GM18867 (cell line): ENCODE results near the gene B3GNT2.
"Not testable (repeated sequence)": the region's sequence is repeated elsewhere in the genome, so short reads cannot be mapped to it uniquely, and the experiment has no call there.

Experiments
- ATAC-seq: cut with Tn5 transposase; IDR thresholded peaks from one replicate; pipeline ENCODE4 v1.9.1; 2021; ENCODE audit warnings: mild to moderate bottlenecking, moderate library complexity; ENCODE audit not compliant: unreplicated experiment

The B3GNT2 gene

DNA sequence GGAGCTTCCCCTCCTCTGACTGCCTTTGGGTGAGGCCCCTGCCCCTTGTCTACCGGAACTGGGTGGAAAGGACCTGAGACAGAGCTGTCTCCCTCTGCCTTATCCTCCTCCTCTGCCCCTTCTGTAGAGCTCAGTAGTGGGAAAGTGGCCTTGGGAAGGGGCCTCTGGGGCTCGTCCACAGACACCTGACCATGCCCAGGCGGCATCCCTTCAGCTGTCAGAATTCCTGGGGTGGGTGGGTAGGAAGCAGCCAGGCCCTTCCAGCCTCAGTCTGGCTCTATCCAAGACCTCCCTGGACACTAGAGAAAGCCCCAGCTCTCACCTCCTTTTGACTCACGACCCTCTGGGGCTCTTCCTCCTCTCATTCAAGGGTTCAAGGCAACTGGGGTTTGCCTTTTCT lies 35.6 kb downstream of the B3GNT2 start:
- no peak for ATAC-seq

DNA sequence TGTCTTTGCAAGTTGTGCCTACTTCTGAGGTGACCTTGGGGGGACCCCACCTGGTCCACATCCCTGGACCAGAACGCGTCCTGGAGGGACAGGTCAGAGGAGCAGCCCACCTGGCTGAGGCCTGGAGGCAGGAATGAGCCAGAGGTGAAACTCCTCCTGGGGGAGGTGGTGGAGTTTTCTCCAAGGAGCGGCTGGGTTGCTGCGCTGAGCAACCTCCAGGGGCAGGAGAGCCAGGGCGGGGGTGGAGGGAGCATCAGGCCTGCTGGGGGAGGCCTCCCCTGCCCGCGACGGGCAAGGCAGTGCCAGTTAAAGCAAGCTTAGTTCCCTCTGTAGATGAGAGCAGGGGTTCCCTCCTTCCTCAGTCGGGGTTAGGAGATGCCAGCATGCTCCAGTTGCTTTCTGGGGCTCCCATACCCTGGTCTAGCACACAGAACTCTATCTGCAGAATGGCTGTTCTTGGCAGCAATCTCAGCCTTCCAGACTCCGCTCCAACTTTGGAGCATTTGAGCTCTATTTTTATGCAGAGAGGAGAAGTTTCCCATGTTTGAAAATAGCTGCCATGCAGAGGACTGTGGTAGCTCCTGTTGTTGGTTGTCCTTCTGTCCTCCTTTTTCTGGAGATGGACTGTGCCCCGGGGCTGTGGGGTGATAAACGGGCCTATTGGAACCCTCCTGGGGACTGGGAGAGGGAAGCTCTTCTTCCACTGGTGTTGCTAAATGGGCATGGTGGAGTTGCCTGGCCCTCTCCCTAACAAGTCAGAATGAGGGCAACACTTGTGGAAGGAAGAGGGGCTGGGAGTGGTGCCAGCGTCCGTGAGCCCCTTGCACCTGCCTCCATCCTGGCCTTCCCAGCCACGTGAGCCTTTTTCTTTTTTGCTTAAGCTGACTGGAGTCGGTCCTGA lies 39.1 kb downstream of the B3GNT2 start:
- ATAC-seq = no peak

DNA sequence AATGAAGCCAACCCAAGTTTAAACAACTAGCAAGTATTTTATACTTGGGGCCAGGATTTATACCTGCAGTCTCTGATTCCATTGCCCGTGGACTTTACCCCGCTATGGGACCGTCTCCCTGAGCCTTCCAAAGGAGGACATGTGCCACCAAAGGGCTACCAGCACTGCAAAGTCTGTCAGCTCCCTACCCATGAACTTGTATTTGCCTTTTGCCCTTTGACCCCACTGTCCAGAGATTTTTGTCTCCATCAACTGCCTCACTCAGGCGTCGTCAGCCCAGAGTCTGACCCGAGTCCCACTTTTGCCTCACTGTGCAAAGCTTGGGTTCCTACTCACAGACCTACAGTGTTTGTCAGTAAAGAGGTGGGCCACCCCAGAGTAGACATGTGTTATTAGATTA lies 40.6 kb downstream of the B3GNT2 start:
- no peak for ATAC-seq

DNA sequence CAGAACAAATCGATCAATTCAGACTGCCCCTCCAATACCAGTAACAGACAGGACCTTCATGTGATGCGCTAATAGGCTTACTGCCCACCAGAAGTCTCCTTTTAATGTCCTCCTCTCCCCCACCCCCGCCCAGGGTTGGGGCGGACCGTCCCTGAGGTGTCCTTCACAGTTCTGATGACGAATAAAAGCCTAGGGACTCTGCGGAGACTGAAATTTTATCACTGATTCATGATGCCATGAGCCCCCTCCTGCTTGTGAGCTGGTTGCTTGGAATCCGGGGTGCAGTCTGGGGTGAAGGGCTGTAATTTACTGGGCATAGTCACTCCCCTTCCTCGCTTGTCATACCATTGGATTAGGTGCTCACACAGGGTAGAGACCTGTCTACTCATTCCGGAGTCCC lies 42.3 kb downstream of the B3GNT2 start:
- no peak for ATAC-seq

DNA sequence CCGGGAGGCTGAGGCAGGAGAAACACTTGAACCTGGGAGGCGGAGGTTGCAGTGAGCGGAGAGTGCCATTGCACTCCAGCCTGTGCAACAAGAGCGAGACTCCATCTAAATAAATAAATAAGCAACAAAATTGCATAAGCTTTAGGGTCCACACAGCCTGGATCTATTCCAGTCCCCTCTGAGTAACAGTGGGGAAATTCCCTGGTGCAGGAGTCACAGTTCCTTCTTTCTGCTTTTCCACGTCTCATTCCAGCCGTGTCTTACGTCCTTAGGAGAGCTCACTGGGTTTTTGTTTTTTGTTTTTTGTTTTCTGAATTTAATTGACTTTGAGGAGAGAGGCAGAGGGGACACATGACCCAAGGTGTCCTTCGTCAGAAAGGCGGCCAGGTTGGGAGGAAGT lies 44.6 kb downstream of the B3GNT2 start:
- no peak for ATAC-seq

DNA sequence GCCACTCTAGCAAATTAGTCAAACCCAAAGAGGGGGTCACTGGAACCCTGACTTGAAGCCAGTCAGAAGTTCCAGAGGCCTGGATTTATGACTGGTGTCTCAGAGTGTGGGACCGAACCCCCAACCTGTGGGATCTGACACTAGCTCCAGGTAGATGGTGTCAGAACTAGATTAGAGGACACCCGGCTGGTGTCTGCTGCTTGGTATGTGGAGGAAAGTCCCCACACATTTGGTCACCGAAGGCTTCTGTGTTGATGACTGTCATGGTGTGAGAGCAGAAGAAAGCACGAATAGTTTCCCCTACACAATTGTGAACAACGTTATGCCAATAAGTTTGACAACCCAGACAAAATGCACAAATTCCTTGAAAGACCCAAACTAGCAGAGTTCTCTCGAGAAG lies 48.1 kb downstream of the B3GNT2 start:
- ATAC-seq = no peak

DNA sequence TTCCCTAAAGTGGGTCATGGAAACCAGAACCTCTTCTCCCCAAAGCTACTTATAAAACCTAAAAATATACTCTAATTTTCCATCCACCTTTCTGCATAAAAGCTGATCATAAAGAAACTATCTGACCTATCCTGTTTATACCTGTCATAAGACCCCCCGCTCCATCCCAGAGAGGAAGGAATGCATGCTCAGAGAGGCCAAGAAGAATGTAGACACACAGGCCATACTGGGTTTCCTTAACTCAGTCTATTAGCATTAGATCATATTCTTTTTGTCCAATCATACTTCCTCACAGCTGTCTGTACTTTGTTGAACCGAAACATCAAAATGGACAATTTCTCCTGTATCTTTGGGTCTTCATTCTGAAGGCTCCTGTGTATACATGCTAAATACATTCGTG lies 52.3 kb downstream of the B3GNT2 start:
- no peak for ATAC-seq

DNA sequence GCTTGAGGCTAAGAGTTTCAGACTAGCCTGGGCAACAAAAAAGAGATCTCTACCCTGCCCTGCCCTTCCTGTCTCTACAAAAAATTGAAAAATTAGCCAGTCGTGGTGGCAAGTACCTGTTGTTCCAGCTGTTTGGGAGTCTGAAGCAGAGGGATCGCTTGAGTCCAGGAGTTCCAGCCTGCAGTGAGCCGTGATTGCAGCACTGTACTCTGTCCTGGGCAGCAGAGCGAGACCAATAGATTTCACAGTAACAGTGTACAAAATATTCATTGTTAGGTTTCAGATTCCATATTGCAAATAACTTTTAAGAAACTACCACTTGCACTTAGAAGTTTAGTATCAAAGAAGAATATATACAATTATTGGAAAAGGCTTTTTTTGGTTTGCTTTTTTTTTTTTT lies 54.3 kb downstream of the B3GNT2 start:
- no peak for ATAC-seq

DNA sequence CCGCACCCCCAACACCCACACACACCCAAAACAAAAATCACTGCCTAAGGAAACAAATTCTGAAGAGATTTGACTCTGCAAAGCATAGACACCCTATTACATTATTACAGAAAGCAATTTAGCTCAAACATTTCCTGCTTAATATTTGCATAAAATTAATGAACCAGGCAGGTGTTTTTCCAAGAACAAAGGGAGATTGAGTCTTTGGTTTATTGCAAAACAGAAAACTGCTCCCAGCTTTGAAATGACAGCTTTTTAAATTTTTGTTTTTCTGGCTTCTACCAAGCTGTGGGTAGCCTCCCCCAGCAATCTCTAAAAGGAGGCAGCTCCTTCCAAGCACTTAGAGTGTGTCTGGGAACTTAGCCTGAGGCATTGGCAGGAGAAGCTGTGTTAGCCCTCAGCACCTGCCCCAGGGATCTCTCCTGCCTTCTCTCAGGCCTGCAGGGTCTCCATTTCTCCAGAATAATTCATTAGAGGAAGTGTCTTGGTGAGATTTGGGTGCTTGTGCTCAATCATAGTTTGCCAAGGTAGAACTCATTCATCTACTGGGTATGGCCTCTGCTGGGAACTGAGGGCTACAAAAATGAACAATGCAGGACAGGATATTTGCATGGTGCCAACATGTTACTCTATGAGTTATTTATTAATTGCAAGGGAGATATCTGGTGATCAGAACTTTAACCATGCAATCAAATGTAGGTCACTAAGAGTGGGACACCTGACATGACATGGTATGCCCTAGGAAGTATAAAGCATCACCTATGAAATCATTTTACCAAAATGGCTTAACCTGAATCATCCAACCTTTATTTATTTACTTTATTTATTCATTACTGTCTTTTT lies 58.7 kb downstream of the B3GNT2 start:
- ATAC-seq = no peak

DNA sequence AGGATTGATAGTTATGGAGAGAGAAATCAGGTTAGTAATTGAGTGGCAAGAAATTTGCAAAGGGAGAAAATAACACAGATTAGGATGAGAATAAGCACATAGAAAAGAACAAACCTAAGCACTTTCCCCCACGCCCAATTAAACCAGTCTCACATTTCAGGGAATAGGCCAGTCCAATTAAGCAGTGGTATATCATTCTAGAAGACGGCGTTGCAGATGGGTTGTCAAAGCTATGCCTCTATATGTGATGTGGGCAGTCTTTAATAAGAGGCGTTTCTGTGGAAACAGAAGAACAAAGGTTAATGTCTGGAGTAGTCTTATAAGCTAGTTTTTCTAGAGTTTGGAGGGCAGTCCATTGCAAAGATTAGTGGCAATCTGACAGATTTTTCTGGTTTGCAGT lies 61.6 kb downstream of the B3GNT2 start:
- no peak for ATAC-seq

DNA sequence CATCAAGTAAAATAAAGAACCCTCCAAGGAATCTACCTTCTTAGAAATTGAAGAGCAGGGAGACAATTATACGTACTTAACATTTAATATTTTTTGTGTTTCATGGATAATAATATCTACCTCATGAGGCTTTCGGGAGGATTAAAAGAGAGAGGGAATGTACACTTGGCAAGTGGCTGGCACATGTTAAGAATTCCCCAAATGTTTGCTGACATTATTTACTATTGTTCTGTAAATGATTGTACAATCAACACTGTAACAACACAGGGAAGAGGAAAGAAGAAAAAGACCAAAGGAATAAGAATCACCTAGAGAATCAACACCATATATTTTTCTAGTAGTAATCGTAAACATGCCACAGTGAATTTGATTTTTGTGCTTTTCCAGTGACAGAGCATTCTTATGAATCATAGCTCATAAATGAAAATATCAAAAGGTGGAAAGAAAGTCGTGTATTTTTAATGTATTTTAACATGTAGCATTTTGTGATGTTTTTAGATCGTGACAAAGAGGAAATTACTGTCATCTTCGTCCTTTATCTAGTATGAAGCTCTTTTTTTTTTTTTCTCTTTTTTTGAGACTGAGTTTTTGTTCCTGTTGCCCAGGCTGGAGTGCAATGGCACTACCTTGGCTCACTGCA lies 67.3 kb downstream of the B3GNT2 start:
- no peak for ATAC-seq

DNA sequence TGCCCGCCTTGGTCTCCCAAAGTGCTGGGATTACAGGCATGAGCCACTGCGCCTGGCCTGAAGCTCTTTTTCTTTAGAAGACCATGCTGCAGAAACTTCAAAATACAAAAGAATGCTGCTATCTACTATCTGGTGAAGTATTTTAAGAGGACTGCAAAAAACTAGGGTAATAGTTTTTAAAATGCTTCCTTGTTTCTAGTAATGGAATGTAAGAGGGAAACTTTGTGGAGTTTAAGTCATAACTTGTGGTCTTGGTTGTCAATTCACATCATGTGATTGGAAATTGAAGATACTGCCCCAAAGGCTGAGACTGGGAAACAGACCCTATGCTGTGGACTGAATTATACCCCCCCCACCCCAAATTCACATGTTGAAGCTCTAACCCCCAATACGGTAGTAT lies 68.3 kb downstream of the B3GNT2 start:
- no peak for ATAC-seq

DNA sequence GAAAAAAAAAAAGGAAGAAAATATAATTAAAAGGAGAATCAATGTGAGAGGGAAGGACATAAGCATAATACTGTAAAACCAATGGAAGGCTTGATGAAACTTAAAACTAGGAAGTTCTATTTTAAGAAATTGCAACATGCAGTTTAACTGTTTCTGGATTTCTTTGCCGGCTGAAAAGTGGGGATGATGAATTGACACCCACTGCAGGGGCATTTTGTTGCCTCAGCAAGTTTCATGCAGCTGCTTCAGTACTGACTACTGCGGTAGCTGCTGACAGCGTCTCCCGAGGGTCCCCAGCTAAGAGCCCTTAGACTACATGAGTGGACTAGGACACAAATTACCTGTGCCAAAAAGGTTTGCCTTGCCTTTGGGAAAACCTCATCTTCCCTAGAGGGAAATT lies 69.2 kb downstream of the B3GNT2 start:
- ATAC-seq = no peak

DNA sequence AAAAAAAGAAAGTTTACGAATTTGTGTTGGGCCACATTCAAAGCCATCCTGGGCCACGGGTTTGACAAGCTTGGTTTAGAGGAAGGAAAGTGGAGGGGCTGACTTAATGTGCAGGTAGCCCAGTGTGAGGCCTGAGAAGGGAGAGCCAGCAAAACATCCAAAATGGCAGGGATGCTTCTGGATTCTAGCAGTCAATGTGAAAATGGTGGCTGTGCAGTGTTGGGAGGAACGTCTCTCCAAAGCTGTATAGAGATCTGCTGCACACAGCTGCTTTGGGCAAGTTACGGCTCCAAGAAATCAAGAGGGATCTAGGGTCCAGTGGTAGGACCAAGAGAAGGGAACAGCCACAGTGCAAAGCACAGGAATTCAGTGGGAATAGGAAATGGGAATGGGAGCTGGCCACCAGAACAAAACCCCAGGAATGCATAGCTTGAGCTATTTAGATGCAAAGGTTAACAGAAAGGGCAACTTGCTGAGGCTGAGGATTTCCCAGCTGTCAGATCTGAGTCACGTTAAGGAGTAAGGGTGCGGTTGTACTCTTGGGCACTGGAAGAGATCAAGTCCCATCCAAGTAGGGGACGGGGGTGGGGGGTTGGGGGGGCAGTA lies 70.6 kb downstream of the B3GNT2 start:
- no peak for ATAC-seq

DNA sequence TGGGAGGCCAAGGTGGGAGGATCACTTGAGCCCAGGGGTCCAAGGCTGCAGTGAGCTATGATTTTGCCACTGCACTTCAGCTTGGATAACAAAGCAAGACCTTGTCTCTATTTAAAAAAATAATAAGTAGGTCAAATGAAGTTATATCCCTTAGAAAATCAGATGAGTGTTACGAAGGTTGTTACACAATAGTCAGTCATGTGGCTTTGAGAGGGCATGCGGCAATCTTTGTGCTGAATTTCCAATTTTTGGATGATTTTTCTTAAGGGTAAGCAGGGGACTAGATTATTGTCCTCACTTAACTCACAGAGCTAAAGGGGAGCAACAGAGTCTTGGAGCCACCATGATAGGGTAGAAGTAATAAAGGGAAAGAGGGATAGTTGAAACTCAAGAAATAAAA lies 71.8 kb downstream of the B3GNT2 start:
- ATAC-seq = no peak

DNA sequence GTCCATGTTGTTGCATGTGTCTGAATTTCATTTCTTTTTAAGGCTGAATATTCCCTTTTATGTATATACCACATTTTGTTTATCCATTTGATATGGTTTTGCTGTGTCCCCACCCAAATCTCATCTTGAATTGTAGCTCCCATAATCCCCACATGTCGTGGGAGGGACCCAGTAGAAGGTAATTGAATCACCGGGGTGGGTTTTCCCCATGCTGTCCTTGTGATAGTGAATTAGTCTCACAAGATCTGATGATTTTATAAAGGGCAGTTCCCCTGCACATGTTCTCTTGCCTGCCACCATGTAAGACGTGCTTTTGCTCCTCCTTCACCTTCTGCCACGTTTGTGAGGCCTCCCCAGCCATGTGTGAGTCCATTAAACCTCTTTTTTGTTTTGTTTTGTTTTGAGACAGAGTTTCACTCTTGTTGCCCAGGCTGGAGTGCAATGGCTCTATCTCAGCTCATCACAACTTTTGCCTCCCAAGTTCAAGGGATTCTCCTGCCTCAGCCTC lies 72.8 kb downstream of the B3GNT2 start:
- ATAC-seq = not testable (repeated sequence)

DNA sequence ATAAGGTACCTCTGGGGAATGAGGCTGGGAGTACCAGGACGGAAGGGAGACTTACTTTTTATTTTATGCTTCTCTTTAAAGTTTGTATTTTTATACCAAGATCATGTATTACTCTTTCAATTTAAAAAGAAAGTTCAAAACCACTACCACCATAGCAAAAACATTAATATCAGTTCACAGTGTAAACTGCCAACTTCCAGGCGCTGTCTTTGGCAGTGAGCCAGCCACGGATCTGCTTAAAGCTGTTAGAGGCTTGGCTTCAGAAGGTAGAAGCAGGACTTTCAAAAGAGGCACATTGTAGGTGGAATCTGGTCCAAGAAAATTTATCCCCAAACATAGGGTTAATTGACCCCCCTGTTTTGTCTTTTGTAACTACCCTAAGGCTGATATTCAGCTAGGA lies 74.8 kb downstream of the B3GNT2 start:
- ATAC-seq = no peak
